Measurements from ENCODE around the gene POPDC3. TPM values are rescaled to one million over a fixed set of nuclear protein-coding genes. Genes with fewer than 3 reads are reported as not detected.

Gene POPDC3
- total and polyA plus RNA-seq, 11 donors, result 29.3 to 59.7 (median 53.0) TPM

GRCh38 chr6:105111105-105111504 is 68.7 kb downstream of the POPDC3 start:
- ATAC-seq (no peak), DNase-seq (no peak)
- TF ChIP-seq CTCF (IDR thresholded peaks at IDR 0.05), result no peak
- TF ChIP-seq POLR2A (IDR thresholded peaks at IDR 0.05), result no peak
- Histone ChIP-seq H3K4me3 (no peak overlapping the region), H3K9me3 (no peaks in the 10 kb centered on the region), H3K27ac (no peak overlapping the region), H3K4me1 (peaks cover 0 to 4% (median 0%) of the 10 kb centered on the region in 12 donors), H3K36me3 (peaks cover 0 to 77% (median 38%) of the 10 kb centered on the region in 9 donors), H3K27me3 (no peaks in the 10 kb centered on the region)
- intact Hi-C loops (cut with DNase I), result no loop called here
- 87 to 90% (median 88%) methylated on average over 3 of the region's 3 CpGs for WGBS, 4 donors

GRCh38 chr6:105109955-105110895 is 69.6 kb downstream of the POPDC3 start:
- Histone ChIP-seq H3K4me3 (no peak overlapping the region), H3K36me3 (peaks cover 0 to 69% (median 32%) of the 10 kb centered on the region in 9 donors), H3K27ac (no peak overlapping the region), H3K27me3 (no peaks in the 10 kb centered on the region), H3K9me3 (no peaks in the 10 kb centered on the region), H3K4me1 (peaks cover 0 to 4% (median 0%) of the 10 kb centered on the region in 12 donors)
- WGBS, 4 donors, result 71 to 77% (median 74%) methylated on average over 8 of the region's 8 CpGs
- DNase-seq, result no peak
- no peak for ATAC-seq
- intact Hi-C loops (cut with DNase I), result no loop called here
- no peak for TF ChIP-seq CTCF (IDR thresholded peaks at IDR 0.05)
- no peak for TF ChIP-seq POLR2A (IDR thresholded peaks at IDR 0.05)

GRCh38 chr6:105108631-105109262 is 71.1 kb downstream of the POPDC3 start:
- Histone ChIP-seq H3K4me1 (peaks cover 0 to 4% (median 0%) of the 10 kb centered on the region in 12 donors), H3K27me3 (no peaks in the 10 kb centered on the region), H3K36me3 (peaks cover 0 to 55% (median 30%) of the 10 kb centered on the region in 9 donors), H3K9me3 (no peaks in the 10 kb centered on the region), H3K4me3 (no peak overlapping the region), H3K27ac (no peak overlapping the region)
- TF ChIP-seq CTCF (IDR thresholded peaks at IDR 0.05), result no peak
- TF ChIP-seq POLR2A (IDR thresholded peaks at IDR 0.05), result no peak
- intact Hi-C loops (cut with DNase I), result no loop called here
- WGBS, 4 donors, result 75 to 89% (median 83%) methylated on average over 7 of the region's 7 CpGs
- DNase-seq, result no peak
- no peak for ATAC-seq

Other genes with a start within 250 kb of the POPDC3 start
- not detected for gene LIN28B, start 222.9 kb downstream of the POPDC3 start, total RNA-seq
- not detected for gene LIN28B, start 222.9 kb downstream of the POPDC3 start, polyA plus RNA-seq
- gene PREP, start 223.1 kb upstream of the POPDC3 start, total RNA-seq, result 10 to 100 TPM; 15.8 to 35.9 (median 29.6) TPM
- gene PREP, start 223.1 kb upstream of the POPDC3 start, polyA plus RNA-seq, result 10 to 100 TPM; 13.1 to 33.2 TPM